Measurements from ENCODE around the gene MRPL38. TPM values are rescaled to one million over a fixed set of nuclear protein-coding genes. Genes with fewer than 3 reads are reported as not detected.

Gene MRPL38
- total RNA-seq, 1 experiment from 2014 or later: 219 TPM

GRCh38 chr17:75915268-75915667, 10.6 kb upstream of the MRPL38 start:
- intact Hi-C loops (cut with micrococcal nuclease): no loop called here
- H3K4me2 ChIP-seq (ENCODE audit: low read length): no peak overlapping the region
- RAD21 ChIA-PET (ENCODE audit: low non-redundant PET in 1 of 2, low total read pairs in 2 of 2, uncharacterized antibody in 2 of 2, unreplicated experiment in 2 of 2): no interaction called here
- H3K9me3 ChIP-seq (ENCODE audit: control insufficient read depth in 1 of 2, insufficient read depth in 1 of 2, low read depth in 1 of 2, low read length in 2 of 2): no peaks in the 10 kb centered on the region
- no peak overlapping the region for H3K9ac ChIP-seq (ENCODE audit: low read length)
- CTCF ChIA-PET: interaction anchor here (1.2 kb wide), 1 partner anchor 13 kb away, joined by 5 read pairs; no protein-coding TSS in a partner anchor
- BruUV-seq (replicated peaks): no TSS peak
- no peak overlapping the region for H3K4me3 ChIP-seq (replicated peaks in 1 of 2; ENCODE audit: low read depth in 1 of 2, low read length in 2 of 2)
- no peaks in the 10 kb centered on the region for H3K27me3 ChIP-seq (ENCODE audit: insufficient read depth, low read length)
- no peaks in the 10 kb centered on the region for H4K20me1 ChIP-seq (ENCODE audit: insufficient read depth)
- no peak overlapping the region for H2AFZ ChIP-seq (ENCODE audit: low read depth, low read length, poor library complexity, severe bottlenecking)
- H3K4me1 ChIP-seq (ENCODE audit: control insufficient read depth in 1 of 2, insufficient read depth in 2 of 2, low read length in 2 of 2): peaks cover 0 to 9% of the 10 kb centered on the region in 2 experiments; a peak in 2 of 4 replicates
- ATAC-seq: peak; percentile 16
- H3K9me2 ChIP-seq (ENCODE audit: insufficient read depth): no peaks in the 10 kb centered on the region
- DNase-seq (ENCODE audit: low read depth, low spot score): no peak
- no peaks in the 10 kb centered on the region for H3K79me2 ChIP-seq (ENCODE audit: insufficient read depth, low read length)
- TF ChIP-seq EGR1 (IDR thresholded peaks at IDR 0.05; ENCODE audit: low read depth): no peak
- TF ChIP-seq SIN3A (IDR thresholded peaks at IDR 0.05; ENCODE audit: low read depth): no peak
- TF ChIP-seq ZFX (IDR thresholded peaks at IDR 0.05): no peak
- no peak for TF ChIP-seq ZNF274 (IDR thresholded peaks at IDR 0.05; ENCODE audit: low read depth, low read length)
- no peak for TF ChIP-seq YY1 (IDR thresholded peaks at IDR 0.05; ENCODE audit: extremely low read depth, insufficient replicate concordance, low read depth, low read length)
- TF ChIP-seq MAX (IDR thresholded peaks at IDR 0.05): no peak
- TF ChIP-seq TCF7L2 (IDR thresholded peaks at IDR 0.05; ENCODE audit: borderline replicate concordance, extremely low read depth, insufficient read depth, insufficient read length): no peak
- no peak for TF ChIP-seq REST (IDR thresholded peaks at IDR 0.05; ENCODE audit: low read depth)
- no peak for TF ChIP-seq ATF3 (IDR thresholded peaks at IDR 0.05)
- TF ChIP-seq SP1 (IDR thresholded peaks at IDR 0.05; ENCODE audit: low read depth): no peak
- no peak for TF ChIP-seq ZBTB33 (IDR thresholded peaks at IDR 0.05; ENCODE audit: extremely low read depth, insufficient replicate concordance, low read length)
- no peak for TF ChIP-seq SRF (IDR thresholded peaks at IDR 0.05; ENCODE audit: low read depth)
- no peak for TF ChIP-seq POLR2A (IDR thresholded peaks at IDR 0.05; ENCODE audit: borderline replicate concordance, extremely low read depth, insufficient read depth, insufficient read length)
- POLR2A ChIA-PET: interaction anchor here (1.2 kb wide), 1 partner anchor 135 kb away, joined by 3 read pairs; no protein-coding TSS in a partner anchor
- H3K36me3 ChIP-seq (ENCODE audit: control insufficient read depth in 1 of 2, insufficient read depth in 2 of 2, low read length in 2 of 2): no peaks in the 10 kb centered on the region
- no peak overlapping the region for H3K27ac ChIP-seq (ENCODE audit: low read depth, low read length)
